GM18868 (cell line): ENCODE results near the gene SGPL1.

Source experiments
- ATAC-seq: cut with Tn5 transposase; IDR thresholded peaks from one replicate; pipeline ENCODE4 v1.9.1; 2021; ENCODE audit warnings: mild to moderate bottlenecking, moderate library complexity; ENCODE audit not compliant: unreplicated experiment

The SGPL1 gene

GRCh38 chr10:70879207-70879606 lies 63.5 kb downstream of the SGPL1 start:
- ATAC-seq = no peak

GRCh38 chr10:70880077-70880534 lies 64.4 kb downstream of the SGPL1 start:
- ATAC-seq = peak; percentile 62

GRCh38 chr10:70884741-70885140 lies 69.0 kb downstream of the SGPL1 start:
- ATAC-seq = no peak

GRCh38 chr10:70885481-70885880 lies 69.7 kb downstream of the SGPL1 start:
- ATAC-seq = no peak

- no peak for ATAC-seq
These were observed 70.5 kb downstream of the SGPL1 start for GRCh38 chr10:70885931-70886903.

GRCh38 chr10:70886921-70887665 lies 71.3 kb downstream of the SGPL1 start:
- no peak for ATAC-seq

GRCh38 chr10:70887804-70888800 lies 72.4 kb downstream of the SGPL1 start, which contains the start of gene PCBD1:
TSS of gene PCBD1 (minus strand) at chr10:70888565. CDS start at chr10:70888533, 32 bp downstream.
- ATAC-seq = peak; percentile 80

GRCh38 chr10:70889291-70889690 lies 73.5 kb downstream of the SGPL1 start:
- no peak for ATAC-seq

GRCh38 chr10:70890917-70891431 lies 75.2 kb downstream of the SGPL1 start:
- ATAC-seq = no peak

GRCh38 chr10:70891627-70892026 lies 75.9 kb downstream of the SGPL1 start:
- no peak for ATAC-seq

GRCh38 chr10:70892631-70893030 lies 76.9 kb downstream of the SGPL1 start:
- ATAC-seq = no peak

GRCh38 chr10:70893227-70894006 lies 77.7 kb downstream of the SGPL1 start:
- no peak for ATAC-seq

- no peak for ATAC-seq
These were observed 78.7 kb downstream of the SGPL1 start for GRCh38 chr10:70894416-70894815.

- no peak for ATAC-seq
These were observed 80.8 kb downstream of the SGPL1 start for GRCh38 chr10:70896551-70896950.

GRCh38 chr10:70898687-70899086 lies 82.9 kb downstream of the SGPL1 start:
- no peak for ATAC-seq

- ATAC-seq = no peak
These were observed 83.3 kb downstream of the SGPL1 start for GRCh38 chr10:70899096-70899495.

- ATAC-seq = no peak
These were observed 85.6 kb downstream of the SGPL1 start for GRCh38 chr10:70901276-70901878.

- ATAC-seq = no peak
These were observed 87.0 kb downstream of the SGPL1 start for GRCh38 chr10:70902661-70903261.
